Ishikawa (cell line): ENCODE data around the gene COL27A1.

Experiments
- CEBPB ChIP-seq: IDR thresholded peaks from 2 replicates; pipeline ENCODE4 v1.6.1; 2012
- CREB1 ChIP-seq: IDR thresholded peaks from 2 replicates; pipeline ENCODE4 v1.6.1; 2012; ENCODE audit warnings: low read depth
- EGR1 ChIP-seq: IDR thresholded peaks from 2 replicates; pipeline ENCODE4 v1.6.1; 2012
- EP300 ChIP-seq: IDR thresholded peaks from 2 replicates; pipeline ENCODE4 v1.6.1; 2012; ENCODE audit warnings: borderline replicate concordance
- FOXM1 ChIP-seq: IDR thresholded peaks from 2 replicates; pipeline ENCODE4 v1.6.1; 2012; ENCODE audit warnings: low read depth, borderline replicate concordance
- NFIC ChIP-seq: IDR thresholded peaks from 2 replicates; pipeline ENCODE4 v1.6.1; 2012
- RAD21 ChIP-seq: IDR thresholded peaks from 2 replicates; pipeline ENCODE4 v1.6.1; 2012; ENCODE audit warnings: low read depth
- TAF1 ChIP-seq: IDR thresholded peaks from 2 replicates; pipeline ENCODE4 v1.6.1; 2012; ENCODE audit warnings: low read depth, mild to moderate bottlenecking
- TCF12 ChIP-seq: IDR thresholded peaks from 2 replicates; pipeline ENCODE4 v1.6.1; 2012; ENCODE audit warnings: low read depth
- TEAD4 ChIP-seq: IDR thresholded peaks from 2 replicates; pipeline ENCODE4 v1.6.1; 2012
- YY1 ChIP-seq: IDR thresholded peaks from 2 replicates; pipeline ENCODE4 v1.6.1; 2012; ENCODE audit warnings: low read depth
- ZBTB7A ChIP-seq: IDR thresholded peaks from 2 replicates; pipeline ENCODE4 v1.6.1; 2012; ENCODE audit warnings: low read depth
- TF ChIP-seq, protein P1 (sequence below): IDR thresholded peaks from 2 replicates; pipeline ENCODE4 v1.6.1; 2012
- TF ChIP-seq, protein P2 (sequence below): IDR thresholded peaks from 2 replicates; pipeline ENCODE4 v1.6.1; 2012; ENCODE audit warnings: low read depth, mild to moderate bottlenecking
- TF ChIP-seq, protein P3 (sequence below): IDR thresholded peaks from 2 replicates; pipeline ENCODE4 v1.6.1; 2012

The COL27A1 gene

DNA sequence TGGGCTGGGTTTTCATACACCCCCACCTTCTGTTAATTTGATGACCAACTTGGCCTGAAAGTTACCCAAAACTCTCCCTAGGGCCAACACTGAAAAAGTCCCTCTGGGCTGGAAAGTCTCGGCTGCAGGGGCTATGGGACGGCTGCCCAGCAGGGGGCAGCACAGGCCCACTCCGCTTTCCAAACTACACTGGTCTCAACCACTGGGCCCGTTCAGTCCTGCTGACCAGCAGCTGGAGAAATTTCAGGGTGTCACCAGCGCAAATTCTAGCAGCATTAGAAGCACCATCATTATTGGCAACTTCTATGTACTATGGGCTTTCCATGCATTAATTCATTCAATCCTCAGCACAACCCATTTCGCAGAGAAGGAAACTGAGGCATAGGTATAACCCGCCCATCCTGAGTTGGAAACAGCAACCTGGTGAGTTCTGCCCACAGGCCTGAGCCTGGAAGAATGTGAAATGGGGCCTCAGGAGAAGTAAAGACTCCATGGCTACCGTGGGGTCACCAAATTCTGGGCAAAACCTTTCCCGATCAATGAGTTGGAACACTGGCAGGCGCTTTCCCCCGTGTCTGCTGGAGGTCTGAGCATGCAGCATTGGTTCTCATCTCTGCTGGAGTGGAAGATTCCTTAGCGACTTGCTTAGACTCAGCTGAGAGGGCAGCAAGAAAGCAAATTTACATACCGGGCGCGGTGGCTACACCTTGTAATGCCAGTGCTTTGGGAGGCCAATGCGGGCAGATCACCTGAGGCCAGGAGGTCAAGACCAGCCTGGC lies 184.0 kb downstream of the COL27A1 start:
- TF ChIP-seq, protein P1, sequence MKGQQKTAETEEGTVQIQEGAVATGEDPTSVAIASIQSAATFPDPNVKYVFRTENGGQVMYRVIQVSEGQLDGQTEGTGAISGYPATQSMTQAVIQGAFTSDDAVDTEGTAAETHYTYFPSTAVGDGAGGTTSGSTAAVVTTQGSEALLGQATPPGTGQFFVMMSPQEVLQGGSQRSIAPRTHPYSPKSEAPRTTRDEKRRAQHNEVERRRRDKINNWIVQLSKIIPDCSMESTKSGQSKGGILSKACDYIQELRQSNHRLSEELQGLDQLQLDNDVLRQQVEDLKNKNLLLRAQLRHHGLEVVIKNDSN: no peak
- TF ChIP-seq EP300 (no peak), CEBPB (no peak), RAD21 (peak; percentile 81), YY1 (no peak), TCF12 (no peak), TEAD4 (no peak), TAF1 (no peak)

DNA sequence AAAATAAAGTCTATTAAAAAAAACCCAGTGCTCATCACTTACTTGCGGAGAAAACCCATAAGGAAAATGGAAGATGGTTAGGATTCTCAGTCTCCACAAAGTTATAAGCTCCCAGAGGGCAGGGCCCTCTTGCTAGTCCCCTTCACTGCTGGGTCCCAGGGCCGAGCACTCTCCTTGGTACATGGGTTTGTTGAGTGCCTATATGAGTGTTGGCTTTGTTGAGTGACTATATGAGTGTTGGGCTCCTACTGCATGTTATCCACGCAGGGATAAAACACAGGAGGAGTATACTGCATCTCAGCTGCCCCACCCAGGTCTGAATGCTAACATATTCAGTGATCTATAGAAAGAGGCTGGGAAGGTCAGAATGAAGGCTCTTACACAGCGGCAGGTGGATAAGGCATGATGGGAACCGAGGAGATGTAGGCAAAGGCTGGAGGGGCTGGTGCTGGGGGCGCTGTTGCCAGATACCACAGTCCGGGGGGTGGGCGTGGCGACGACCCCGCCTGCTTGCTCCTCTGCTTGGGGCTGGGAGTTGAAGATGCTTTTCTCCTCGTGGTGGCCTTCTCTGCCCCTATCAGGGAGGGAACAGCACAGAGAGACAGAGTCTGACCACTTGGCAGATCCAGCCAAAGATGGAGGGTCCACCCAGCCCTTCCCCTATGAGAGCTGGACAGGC lies 186.0 kb downstream of the COL27A1 start:
- TF ChIP-seq TEAD4: no peak
- no peak for TF ChIP-seq ZBTB7A
- TF ChIP-seq EGR1: no peak
- TF ChIP-seq TAF1: no peak
- no peak for TF ChIP-seq RAD21
- TF ChIP-seq, protein P2, sequence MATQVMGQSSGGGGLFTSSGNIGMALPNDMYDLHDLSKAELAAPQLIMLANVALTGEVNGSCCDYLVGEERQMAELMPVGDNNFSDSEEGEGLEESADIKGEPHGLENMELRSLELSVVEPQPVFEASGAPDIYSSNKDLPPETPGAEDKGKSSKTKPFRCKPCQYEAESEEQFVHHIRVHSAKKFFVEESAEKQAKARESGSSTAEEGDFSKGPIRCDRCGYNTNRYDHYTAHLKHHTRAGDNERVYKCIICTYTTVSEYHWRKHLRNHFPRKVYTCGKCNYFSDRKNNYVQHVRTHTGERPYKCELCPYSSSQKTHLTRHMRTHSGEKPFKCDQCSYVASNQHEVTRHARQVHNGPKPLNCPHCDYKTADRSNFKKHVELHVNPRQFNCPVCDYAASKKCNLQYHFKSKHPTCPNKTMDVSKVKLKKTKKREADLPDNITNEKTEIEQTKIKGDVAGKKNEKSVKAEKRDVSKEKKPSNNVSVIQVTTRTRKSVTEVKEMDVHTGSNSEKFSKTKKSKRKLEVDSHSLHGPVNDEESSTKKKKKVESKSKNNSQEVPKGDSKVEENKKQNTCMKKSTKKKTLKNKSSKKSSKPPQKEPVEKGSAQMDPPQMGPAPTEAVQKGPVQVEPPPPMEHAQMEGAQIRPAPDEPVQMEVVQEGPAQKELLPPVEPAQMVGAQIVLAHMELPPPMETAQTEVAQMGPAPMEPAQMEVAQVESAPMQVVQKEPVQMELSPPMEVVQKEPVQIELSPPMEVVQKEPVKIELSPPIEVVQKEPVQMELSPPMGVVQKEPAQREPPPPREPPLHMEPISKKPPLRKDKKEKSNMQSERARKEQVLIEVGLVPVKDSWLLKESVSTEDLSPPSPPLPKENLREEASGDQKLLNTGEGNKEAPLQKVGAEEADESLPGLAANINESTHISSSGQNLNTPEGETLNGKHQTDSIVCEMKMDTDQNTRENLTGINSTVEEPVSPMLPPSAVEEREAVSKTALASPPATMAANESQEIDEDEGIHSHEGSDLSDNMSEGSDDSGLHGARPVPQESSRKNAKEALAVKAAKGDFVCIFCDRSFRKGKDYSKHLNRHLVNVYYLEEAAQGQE: no peak
- TF ChIP-seq TCF12: no peak
- TF ChIP-seq NFIC: no peak
- no peak for TF ChIP-seq CREB1
- TF ChIP-seq CEBPB: no peak
- TF ChIP-seq EP300: no peak
- TF ChIP-seq, protein P1: no peak
- TF ChIP-seq FOXM1: no peak
- TF ChIP-seq, protein P3, sequence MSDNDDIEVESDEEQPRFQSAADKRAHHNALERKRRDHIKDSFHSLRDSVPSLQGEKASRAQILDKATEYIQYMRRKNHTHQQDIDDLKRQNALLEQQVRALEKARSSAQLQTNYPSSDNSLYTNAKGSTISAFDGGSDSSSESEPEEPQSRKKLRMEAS: no peak
- TF ChIP-seq YY1: no peak

DNA sequence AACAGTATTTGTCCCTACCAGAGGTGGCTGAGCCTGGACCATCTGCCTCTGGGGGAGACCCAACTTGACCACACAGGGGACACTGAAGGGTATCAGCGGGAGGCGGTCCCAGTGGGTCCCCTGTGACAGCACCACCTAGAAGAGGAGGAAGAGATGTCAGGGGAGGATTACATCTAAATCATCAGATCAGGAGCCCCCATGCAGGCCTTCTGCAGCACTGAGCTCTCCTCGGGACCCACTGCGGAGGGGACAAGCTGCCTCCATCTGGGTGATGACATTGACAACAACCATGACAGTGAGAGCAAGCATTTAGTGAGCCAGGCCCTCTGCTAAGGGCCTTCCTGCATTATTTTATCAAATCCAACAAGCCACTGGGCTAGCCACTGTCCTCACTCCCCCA lies 186.7 kb downstream of the COL27A1 start:
- no peak for TF ChIP-seq RAD21

DNA sequence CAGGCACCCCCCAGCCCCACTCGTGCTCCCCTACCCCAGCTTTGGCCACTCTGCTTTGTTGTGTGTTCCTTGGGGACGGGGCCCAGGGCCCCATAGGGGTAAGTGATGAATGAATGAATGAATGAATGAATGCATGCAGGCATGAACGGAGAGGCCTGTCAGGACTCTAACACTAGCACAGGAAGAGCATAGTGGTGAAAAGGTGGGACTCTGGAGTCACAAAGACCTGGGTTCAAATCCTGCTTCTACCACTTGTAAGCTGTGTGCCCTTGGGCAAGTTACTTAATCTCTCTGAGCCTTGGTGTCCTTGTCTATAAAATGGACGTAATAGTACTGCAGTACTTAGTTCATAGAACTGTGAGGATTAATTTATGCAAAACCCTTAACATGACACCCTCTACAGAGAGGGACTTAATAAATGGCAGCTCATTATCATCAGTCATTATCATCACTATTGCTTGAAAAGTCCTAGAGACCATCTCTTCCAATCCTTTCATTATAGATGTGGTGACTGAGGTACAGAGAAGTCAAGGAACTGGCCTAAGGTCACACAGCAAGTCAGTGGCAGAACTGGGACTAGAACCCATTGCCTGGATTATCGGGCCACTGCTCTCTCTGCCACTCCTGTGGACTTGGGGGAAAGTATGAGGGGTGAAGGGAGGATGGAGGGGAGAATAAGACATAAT lies 187.6 kb downstream of the COL27A1 start:
- TF ChIP-seq FOXM1 (no peak), NFIC (no peak), CEBPB (no peak), CREB1 (no peak)

DNA sequence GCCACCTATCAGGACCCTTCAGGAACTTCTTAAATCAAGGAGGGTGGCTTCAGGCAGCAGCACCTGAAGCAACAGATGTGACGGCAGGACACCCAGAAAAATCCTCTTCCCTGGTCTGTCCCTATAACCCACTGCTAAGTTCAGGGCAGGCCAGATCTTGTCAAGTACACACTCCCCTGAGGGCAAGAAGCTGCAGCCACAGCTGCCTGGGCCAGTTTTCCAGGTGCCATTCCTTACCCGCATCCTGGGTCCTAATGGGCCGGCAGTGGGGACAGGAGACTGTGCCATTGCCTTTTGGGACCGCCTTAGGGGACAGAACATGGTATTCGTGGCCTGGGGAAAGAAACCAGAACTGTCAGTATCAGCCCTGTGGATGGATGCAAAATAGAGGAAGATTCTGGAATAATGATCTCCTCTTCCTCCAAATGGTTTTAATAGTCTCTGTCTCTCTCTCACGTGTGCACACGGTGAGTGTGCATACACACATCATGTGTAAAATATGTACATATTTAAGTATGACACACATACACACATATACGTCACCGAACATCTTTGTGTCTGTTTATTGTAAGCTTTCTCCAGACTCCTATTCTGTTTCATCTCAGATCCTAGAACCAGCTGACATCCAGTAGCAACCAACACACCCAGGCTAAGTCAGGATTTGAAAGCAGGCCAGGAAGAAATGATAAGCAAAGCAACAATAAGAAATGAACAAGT lies 188.3 kb downstream of the COL27A1 start:
- TF ChIP-seq, protein P3: no peak
- TF ChIP-seq, protein P1: no peak
- TF ChIP-seq, protein P2: no peak
- TF ChIP-seq NFIC (no peak), EGR1 (no peak), RAD21 (no peak), ZBTB7A (no peak)
